Effector memory CD8-positive, alpha-beta T cell (primary cell): ENCODE results near the gene PARS2.
A peak's percentile ranks its signal among the peaks of the same experiment; 100 is the strongest.
"Not testable (repeated sequence)": the region's sequence is repeated elsewhere in the genome, so short reads cannot be mapped to it uniquely, and the experiment has no call there.

ENCODE experiments used
- ATAC-seq: fragments of 150-1000 bp; cut with Tn5 transposase; replicated peaks from 2 replicates; pipeline ENCODE4 v1.10.0; 2021; ENCODE audit warnings: mild to moderate bottlenecking, moderate library complexity
- DNase-seq, 3 experiments: peaks; one replicate each; pipeline ENCODE4 v3.0.0; 2021
- H3K27ac Mint-ChIP-seq, 2 donors: one replicate each; pipeline ENCODE4 v1.8.0; 2022; ENCODE audit warnings: mild to moderate bottlenecking in 2 of 2, mixed read lengths in 2 of 2, moderate library complexity in 2 of 2
- H3K27me3 Mint-ChIP-seq, 2 donors: one replicate each; pipeline ENCODE4 v1.8.0; 2022; ENCODE audit warnings: mixed read lengths in 2 of 2
- H3K36me3 Mint-ChIP-seq: one replicate; pipeline ENCODE4 v1.8.0; 2022; ENCODE audit warnings: mild to moderate bottlenecking, moderate library complexity, mixed read lengths; ENCODE audit not compliant: insufficient read depth
- H3K4me1 Mint-ChIP-seq, 2 donors: one replicate each; pipeline ENCODE4 v1.8.0; 2022; ENCODE audit warnings: low read depth in 2 of 2, mixed read lengths in 2 of 2
- H3K4me3 Mint-ChIP-seq, 2 donors: one replicate each; pipeline ENCODE4 v1.8.0; 2022; ENCODE audit warnings: mild to moderate bottlenecking in 2 of 2, mixed read lengths in 2 of 2, moderate library complexity in 2 of 2
- H3K9me3 Mint-ChIP-seq, 2 donors: one replicate each; pipeline ENCODE4 v1.8.0; 2022; ENCODE audit warnings: mixed read lengths in 2 of 2

Gene PARS2

GRCh38 chr1:54775828-54776721 lies 11.8 kb upstream of the PARS2 start:
- peak overlapping the region in 1 of 2 donors; percentile 13 for H3K27ac Mint-ChIP-seq

GRCh38 chr1:54774820-54775498 lies 10.6 kb upstream of the PARS2 start:
- DNase-seq (no peak), ATAC-seq (no peak)
- no peaks in the 10 kb centered on the region for H3K27me3 Mint-ChIP-seq
- H3K36me3 Mint-ChIP-seq, result peaks cover 2% of the 10 kb centered on the region
- H3K9me3 Mint-ChIP-seq, result no peaks in the 10 kb centered on the region
- peaks cover 2 to 4% of the 10 kb centered on the region in 2 donors for H3K4me1 Mint-ChIP-seq
- H3K4me3 Mint-ChIP-seq, result no peak overlapping the region
- H3K27ac Mint-ChIP-seq, result no peak overlapping the region

More at GRCh38 chr1:54775828-54776721, 11.8 kb upstream of the PARS2 start:
- not testable (repeated sequence) for ATAC-seq, H3K4me1 Mint-ChIP-seq, H3K4me3 Mint-ChIP-seq, DNase-seq, H3K27me3 Mint-ChIP-seq, H3K9me3 Mint-ChIP-seq, H3K36me3 Mint-ChIP-seq

- no peak for DNase-seq
- H3K4me3 Mint-ChIP-seq, result no peak overlapping the region
- no peaks in the 10 kb centered on the region for H3K36me3 Mint-ChIP-seq
- H3K9me3 Mint-ChIP-seq, result no peaks in the 10 kb centered on the region
- no peak overlapping the region for H3K27ac Mint-ChIP-seq
- no peaks in the 10 kb centered on the region for H3K27me3 Mint-ChIP-seq
- ATAC-seq, result no peak
- peaks cover 1 to 4% of the 10 kb centered on the region in 2 donors for H3K4me1 Mint-ChIP-seq
Measured at GRCh38 chr1:54772951-54773350, 8.6 kb upstream of the PARS2 start.

GRCh38 chr1:54768093-54768492 lies 3.8 kb upstream of the PARS2 start:
- H3K4me1 Mint-ChIP-seq, result peaks cover 8 to 11% of the 10 kb centered on the region in 2 donors
- peak overlapping the region in 1 of 2 donors; percentile 66 for H3K27ac Mint-ChIP-seq
- no peak for ATAC-seq
- H3K9me3 Mint-ChIP-seq, result no peaks in the 10 kb centered on the region
- H3K27me3 Mint-ChIP-seq, result no peaks in the 10 kb centered on the region
- no peak for DNase-seq
- H3K36me3 Mint-ChIP-seq, result peaks cover 6% of the 10 kb centered on the region
- no peak overlapping the region for H3K4me3 Mint-ChIP-seq

GRCh38 chr1:54767526-54767925 lies 3.2 kb upstream of the PARS2 start:
- Mint-ChIP-seq H3K4me3 (no peak overlapping the region), H3K4me1 (peaks cover 11 to 14% of the 10 kb centered on the region in 2 donors), H3K27me3 (no peaks in the 10 kb centered on the region), H3K27ac (peak overlapping the region; percentile 32 to 66), H3K9me3 (no peaks in the 10 kb centered on the region), H3K36me3 (peaks cover 6% of the 10 kb centered on the region)
- no peak for DNase-seq
- no peak for ATAC-seq

- H3K4me3 Mint-ChIP-seq, result no peak overlapping the region
- H3K27me3 Mint-ChIP-seq, result no peaks in the 10 kb centered on the region
Measured at GRCh38 chr1:54766726-54767125, 2.4 kb upstream of the PARS2 start.

GRCh38 chr1:54764922-54765561 lies 719 bp upstream of the PARS2 start:
- ATAC-seq, result peak; percentile 22

More at GRCh38 chr1:54766726-54767125, 2.4 kb upstream of the PARS2 start:
- Mint-ChIP-seq H3K9me3 (no peaks in the 10 kb centered on the region), H3K4me1 (peaks cover 11 to 14% of the 10 kb centered on the region in 2 donors), H3K36me3 (peaks cover 6% of the 10 kb centered on the region), H3K27ac (peak overlapping the region; percentile 53 to 66)
- ATAC-seq, result no peak
- DNase-seq, result no peak

GRCh38 chr1:54763816-54764132 lies 549 bp downstream of the PARS2 start:
- peak overlapping the region; percentile 92 to 96 for H3K27ac Mint-ChIP-seq
- DNase-seq, result no peak
- peaks cover 6% of the 10 kb centered on the region for H3K36me3 Mint-ChIP-seq
- ATAC-seq, result no peak
- H3K4me1 Mint-ChIP-seq, result peaks cover 16 to 17% of the 10 kb centered on the region in 2 donors
- H3K9me3 Mint-ChIP-seq, result no peaks in the 10 kb centered on the region
- peak overlapping the region; percentile 92 to 94 for H3K4me3 Mint-ChIP-seq
- no peaks in the 10 kb centered on the region for H3K27me3 Mint-ChIP-seq

More at GRCh38 chr1:54764922-54765561, 719 bp upstream of the PARS2 start:
- peaks cover 6% of the 10 kb centered on the region for H3K36me3 Mint-ChIP-seq
- no peaks in the 10 kb centered on the region for H3K27me3 Mint-ChIP-seq
- no peak for DNase-seq
- H3K27ac Mint-ChIP-seq, result peak overlapping the region; percentile 92 to 96
- H3K9me3 Mint-ChIP-seq, result no peaks in the 10 kb centered on the region
- H3K4me3 Mint-ChIP-seq, result peak overlapping the region; percentile 92 to 94
- H3K4me1 Mint-ChIP-seq, result peaks cover 16 to 17% of the 10 kb centered on the region in 2 donors

GRCh38 chr1:54758678-54759348 lies 5.5 kb downstream of the PARS2 start:
- H3K4me3 Mint-ChIP-seq, result no peak overlapping the region
- no peak for DNase-seq
- H3K4me1 Mint-ChIP-seq, result peaks cover 8% of the 10 kb centered on the region in 2 donors
- H3K27me3 Mint-ChIP-seq, result no peaks in the 10 kb centered on the region
- no peaks in the 10 kb centered on the region for H3K36me3 Mint-ChIP-seq
- no peaks in the 10 kb centered on the region for H3K9me3 Mint-ChIP-seq
- no peak for ATAC-seq
- H3K27ac Mint-ChIP-seq, result no peak overlapping the region

- Mint-ChIP-seq H3K36me3 (no peaks in the 10 kb centered on the region), H3K9me3 (no peaks in the 10 kb centered on the region), H3K4me1 (peaks cover 4 to 5% of the 10 kb centered on the region in 2 donors), H3K27ac (no peak overlapping the region), H3K4me3 (no peak overlapping the region), H3K27me3 (no peaks in the 10 kb centered on the region)
- ATAC-seq, result no peak
- DNase-seq, result no peak
Measured at GRCh38 chr1:54757833-54758232, 6.5 kb downstream of the PARS2 start.

GRCh38 chr1:54754486-54755285 lies 9.6 kb downstream of the PARS2 start:
- no peak overlapping the region for H3K4me3 Mint-ChIP-seq
- no peak for ATAC-seq
- H3K36me3 Mint-ChIP-seq, result no peaks in the 10 kb centered on the region

GRCh38 chr1:54754045-54754444 lies 10.3 kb downstream of the PARS2 start:
- no peak overlapping the region for H3K27ac Mint-ChIP-seq
- H3K4me3 Mint-ChIP-seq, result no peak overlapping the region
- no peaks in the 10 kb centered on the region for H3K4me1 Mint-ChIP-seq
- no peaks in the 10 kb centered on the region for H3K9me3 Mint-ChIP-seq
- no peaks in the 10 kb centered on the region for H3K36me3 Mint-ChIP-seq
- ATAC-seq (no peak), DNase-seq (no peak)
- H3K27me3 Mint-ChIP-seq, result no peaks in the 10 kb centered on the region

More at GRCh38 chr1:54754486-54755285, 9.6 kb downstream of the PARS2 start:
- no peaks in the 10 kb centered on the region for H3K9me3 Mint-ChIP-seq
- no peaks in the 10 kb centered on the region for H3K4me1 Mint-ChIP-seq
- H3K27me3 Mint-ChIP-seq, result no peaks in the 10 kb centered on the region
- no peak for DNase-seq
- H3K27ac Mint-ChIP-seq, result no peak overlapping the region
